NCI-H510A treated with DMSO at 0.1 percent for 48 hours (cell line): Measurements from ENCODE around the gene PHKA2.
"Not testable (repeated sequence)": the region's sequence is repeated elsewhere in the genome, so short reads cannot be mapped to it uniquely, and the experiment has no call there.

ENCODE experiments used
- DNase-seq: peaks from one replicate; lab custom pipeline; 2025; lab: John Stamatoyannopoulos, UW

The PHKA2 gene

DNA sequence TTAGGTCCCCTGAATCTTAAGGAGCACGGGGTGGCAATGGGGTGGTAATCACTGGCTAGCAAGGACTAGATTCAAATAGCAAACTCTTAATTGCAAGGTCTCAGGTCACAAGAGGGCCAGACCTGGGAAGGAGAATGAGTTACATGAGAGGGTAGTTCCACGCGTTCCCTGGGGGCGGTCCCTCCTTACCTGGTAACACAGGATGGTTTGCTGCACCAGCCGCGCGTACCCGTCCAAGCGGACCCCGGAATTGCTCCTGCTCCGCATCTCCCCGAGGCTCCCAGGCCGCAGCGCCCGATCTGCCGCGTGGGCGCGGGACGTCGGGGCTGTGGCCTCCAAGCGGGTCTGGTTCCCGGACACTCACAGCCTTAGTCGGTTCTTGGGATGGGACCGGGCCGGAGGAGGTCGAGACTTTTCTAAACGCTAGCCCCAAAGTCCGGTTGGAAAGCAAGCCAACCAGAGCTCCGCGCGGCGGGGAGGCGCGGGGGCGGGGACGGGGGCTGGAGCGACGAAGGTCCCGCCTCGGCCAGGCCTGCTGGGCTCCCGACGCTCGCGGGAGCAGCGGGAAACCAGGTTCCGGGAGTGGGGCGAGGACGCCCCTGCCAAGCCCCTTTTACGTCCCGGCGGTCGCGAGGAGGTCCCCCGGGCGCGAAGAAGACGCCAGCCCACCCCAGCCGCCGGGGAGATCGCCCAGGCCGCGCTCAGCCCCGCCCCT lies at the start of gene PHKA2:
PHKA2 (minus strand) TSS at position 449 of the 715 bp plus-strand sequence; CDS start at position 267, 182 bp downstream.
- DNase-seq, result peak; percentile 31

DNA sequence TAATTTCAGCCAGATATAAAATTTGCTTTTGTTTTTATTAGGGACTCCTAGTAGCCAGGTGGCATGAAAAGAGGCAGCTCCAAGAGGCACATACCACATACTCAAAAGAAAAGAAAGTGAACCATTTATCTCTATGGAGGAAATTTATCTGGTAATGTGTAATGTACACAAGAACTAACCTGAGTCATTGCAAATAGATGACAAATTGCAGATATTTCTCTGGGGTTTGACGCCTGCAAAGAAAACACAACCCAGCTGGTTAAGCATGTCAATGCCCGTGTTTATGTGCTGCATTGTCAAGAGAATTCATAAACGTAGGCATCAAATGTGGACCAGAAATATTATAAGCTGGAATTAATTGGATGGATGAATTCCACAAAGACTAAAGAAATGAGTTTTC lies 46.9 kb upstream of the PHKA2 start:
- no peak for DNase-seq

DNA sequence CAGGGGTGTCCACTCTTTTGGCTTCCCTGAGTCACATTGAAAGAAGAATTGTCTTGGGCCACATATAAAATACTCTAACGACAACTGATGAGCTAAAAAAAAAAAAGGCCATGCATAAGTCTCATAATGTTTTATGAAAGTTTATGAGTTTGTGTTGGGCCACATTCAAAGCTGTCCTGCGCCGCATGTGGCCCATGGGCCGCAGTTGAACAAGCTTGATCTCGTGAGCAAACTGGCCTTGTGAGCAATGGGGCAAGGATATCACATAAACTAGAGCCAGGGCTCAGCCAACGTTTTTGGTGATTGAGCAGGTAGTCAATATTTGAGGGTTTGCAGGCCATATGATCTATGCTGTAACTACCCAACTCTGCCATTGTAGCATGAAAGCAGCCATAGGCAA lies 44.6 kb upstream of the PHKA2 start:
- no peak for DNase-seq

GRCh38 chrX:19024366-19024765 lies 40.5 kb upstream of the PHKA2 start:
- DNase-seq, result no peak

DNA sequence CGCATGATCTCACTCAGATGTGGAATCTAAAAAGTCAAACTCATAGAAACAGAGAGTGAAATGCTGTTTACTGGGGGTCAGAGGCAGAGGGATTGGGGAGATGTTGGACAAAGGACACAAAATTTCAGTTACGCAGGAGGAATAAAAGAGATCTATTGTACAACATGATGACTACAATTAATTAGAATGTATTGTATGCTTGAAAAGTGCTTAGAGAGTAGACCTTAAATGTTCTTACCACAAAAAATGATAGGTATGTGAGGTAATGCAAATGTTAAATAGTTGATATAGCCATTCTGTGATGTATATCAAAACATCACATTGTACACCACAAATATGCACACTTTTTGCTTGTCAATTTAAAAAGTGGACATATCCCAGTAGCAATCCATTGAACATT lies 36.1 kb upstream of the PHKA2 start:
- no peak for DNase-seq

DNA sequence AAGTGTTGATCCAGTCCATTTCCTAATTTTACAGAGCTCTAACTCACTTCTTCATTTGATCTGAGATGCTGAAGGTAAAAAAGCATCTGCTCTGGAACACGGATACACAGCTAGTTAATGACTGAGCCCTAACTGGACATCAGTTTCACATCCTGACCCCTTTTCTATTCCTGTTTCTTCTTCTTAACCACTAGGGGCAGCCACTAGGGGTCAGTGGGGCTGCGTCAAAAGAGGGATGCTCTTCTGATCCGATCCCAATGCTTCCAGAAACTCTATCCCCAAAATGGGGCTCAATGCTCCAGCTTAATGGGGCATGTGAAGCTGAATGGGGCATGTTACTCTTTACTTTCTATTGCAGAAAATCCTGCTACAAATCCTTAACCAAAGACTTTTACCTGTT lies 33.4 kb upstream of the PHKA2 start:
- peak; percentile 15 for DNase-seq

- not testable (repeated sequence) for DNase-seq
Observed at GRCh38 chrX:19016614-19017013, 32.7 kb upstream of the PHKA2 start.

DNA sequence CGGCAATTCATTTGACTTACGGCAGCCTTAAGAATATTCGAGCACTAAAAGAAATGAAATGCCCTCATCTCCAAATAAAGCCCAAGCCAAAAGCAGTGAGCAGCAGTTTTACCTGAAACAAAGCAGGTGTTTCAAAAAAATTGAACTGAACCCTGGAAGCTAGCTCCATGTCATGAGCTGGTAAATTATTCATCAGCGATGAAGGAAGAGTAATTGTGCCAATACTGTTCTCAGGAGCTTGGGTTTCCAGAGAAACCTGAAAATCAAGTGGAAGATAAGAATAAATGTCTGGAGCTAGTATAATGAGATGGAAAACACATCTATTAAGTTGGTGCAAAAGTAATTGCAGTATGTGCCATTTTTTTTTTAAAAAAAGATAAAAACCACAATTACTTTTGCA lies 24.0 kb upstream of the PHKA2 start:
- no peak for DNase-seq

DNA sequence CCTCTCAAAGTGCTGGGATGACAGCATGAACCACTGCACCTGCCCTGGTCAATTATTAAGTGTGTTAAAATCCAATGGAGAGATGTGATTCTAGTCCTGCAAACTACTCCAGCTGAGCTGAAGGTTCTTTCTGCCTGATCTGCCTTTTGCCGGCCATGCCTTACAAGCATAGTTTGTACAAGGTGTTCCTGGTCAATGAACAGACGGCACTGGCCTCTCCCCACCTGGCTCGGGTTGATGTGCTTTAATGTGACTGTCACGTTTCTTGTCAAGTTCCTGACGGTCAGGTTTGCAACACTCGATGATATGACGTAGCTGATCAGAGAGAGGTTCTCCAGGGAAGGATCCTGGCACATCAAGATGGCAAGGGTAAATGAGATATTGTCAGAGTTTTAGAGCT lies 23.1 kb upstream of the PHKA2 start:
- DNase-seq, result no peak

DNA sequence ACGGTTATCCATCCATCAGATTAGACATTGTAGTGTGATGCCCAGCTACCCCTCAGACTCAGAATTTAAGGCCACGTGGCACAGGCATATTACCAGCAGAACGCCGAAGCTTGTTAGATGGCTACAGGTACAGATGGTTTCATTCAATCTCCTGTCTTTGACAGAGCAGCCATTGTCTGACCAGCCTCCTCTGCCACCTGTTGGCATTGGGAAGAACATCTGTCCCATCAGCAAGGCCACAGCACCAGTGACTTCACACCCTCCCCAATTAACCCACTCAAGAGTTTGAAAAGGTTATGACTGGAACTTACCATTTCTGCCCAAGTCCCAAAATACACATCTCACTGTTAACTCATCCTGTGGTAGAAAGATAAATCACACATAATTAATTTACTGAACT lies 22.0 kb upstream of the PHKA2 start:
- no peak for DNase-seq

GRCh38 chrX:19003756-19004155 lies 19.8 kb upstream of the PHKA2 start:
- DNase-seq, result no peak

GRCh38 chrX:18998653-18999052 lies 14.7 kb upstream of the PHKA2 start:
- no peak for DNase-seq

DNA sequence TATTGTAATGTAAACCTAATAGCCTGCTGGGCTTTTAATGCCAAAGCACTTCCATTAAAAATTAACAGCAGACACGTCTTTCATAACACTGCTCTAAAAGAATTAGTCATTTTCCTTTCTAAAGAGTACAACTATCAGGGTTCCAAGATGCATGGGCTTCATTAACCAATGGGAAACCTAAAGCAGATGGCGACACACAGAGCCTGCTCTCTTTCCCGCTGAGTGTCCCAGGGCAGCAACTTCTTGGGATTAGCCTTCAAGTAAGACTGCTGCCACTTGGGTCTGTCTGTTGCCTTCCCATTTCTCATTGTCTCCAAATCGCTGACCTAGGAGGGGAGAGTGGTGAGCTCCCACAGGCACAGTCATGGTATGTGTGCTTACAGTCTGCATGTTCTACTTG lies 14.0 kb upstream of the PHKA2 start:
- DNase-seq, result no peak

GRCh38 chrX:18996536-18996935 lies 12.6 kb upstream of the PHKA2 start:
- DNase-seq, result no peak

DNA sequence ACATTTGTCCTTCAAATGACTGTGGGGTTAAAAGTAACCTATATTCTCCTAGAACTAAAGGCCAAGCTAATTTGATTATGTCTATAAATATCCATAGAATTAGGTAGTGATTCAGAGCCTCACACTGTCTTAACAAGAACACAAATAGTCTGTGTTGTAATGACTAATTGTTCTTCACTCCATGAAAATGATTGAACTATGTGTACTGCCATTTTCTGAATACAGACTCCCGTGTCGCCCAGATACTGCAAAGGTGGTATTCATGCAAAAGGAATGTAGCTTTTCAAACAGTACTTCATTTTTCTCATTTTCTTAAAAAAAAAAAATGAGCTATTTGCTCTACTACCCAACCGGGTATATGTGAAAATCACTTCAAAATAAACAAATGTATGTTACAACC lies 11.3 kb upstream of the PHKA2 start:
- no peak for DNase-seq

DNA sequence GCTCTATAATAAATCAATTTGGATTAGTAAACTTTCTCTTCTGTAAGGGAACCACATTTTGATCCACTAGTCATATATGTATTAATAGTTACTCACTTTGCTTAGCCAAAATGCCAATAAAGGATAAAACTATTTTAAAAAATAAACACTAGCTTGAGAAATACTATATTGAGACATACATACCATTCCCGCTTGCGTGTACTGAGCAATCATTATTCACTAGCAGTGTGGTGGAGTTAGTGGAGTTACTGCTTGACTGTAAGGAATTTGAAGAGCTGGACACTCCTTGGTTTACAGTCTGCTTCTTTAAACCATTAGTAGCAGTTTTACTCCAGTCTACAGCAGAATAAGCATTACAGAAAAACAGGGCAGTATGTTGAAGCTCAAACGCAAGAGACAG lies 10.8 kb upstream of the PHKA2 start:
- DNase-seq, result no peak

DNA sequence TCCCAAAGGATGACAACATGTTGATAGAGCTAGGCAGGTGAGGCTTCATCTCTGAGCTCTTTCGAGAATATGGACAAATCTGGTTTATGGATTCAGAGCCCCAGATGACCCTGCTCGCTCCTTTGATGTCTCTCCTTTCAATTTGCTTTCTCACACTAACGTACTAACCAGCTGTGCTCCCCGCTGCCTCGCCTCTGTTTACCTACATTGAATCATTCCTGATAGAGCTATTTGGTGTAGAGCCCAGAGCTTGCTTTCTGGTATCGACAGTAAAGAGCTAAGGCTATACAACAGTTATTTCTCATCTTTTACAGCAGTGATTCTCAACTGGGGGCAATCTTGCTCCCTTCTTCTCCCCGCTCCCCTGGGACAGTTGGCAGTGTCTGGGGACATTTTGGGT lies 8.9 kb upstream of the PHKA2 start:
- DNase-seq, result no peak

GRCh38 chrX:18985186-18985435 lies 1.2 kb upstream of the PHKA2 start:
- DNase-seq, result no peak

DNA sequence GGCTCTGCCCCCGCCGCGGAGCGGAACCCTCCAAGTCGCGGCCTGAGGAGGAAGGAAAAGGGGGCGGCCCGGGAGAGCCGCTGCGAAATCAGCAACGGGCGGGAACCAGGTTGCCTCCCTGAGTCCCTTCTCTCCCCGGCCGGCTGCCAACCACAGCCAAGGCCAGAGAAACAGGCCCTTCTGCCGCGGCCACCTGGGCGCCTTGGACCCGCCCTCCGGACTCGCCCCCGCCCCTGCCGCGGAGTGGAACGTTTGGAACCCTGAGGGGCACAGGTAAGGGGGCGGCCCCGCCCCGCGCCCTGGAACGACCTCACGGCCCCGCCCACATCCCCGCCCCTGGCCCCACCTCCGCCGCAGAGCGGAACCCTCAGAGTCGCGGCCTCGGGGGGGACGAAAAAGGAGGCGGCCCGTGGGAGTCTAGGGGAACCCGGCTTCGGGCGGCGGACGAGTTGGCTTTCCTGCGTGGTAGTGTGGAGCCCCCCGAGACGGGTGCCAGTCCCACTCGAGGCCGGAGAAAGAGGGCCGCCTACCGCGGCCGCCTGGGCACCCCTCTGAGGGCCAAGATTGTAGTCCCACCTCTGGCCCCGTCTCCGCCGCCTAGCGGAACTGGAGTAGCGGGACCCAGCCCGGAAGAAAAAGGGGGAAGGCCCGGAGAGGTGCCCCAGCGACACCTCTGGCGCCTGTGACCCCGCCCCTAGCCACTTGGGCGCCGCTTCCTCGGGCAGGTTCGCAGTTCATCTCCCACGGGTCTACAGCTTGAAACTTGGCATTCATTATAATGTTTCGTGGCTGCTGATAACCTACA lies 669 bp upstream of the PHKA2 start:
- DNase-seq, result peak; percentile 76

- DNase-seq, result no peak
Observed at GRCh38 chrX:18981124-18981807, 2.6 kb downstream of the PHKA2 start.

GRCh38 chrX:18980262-18980661 lies 3.7 kb downstream of the PHKA2 start:
- DNase-seq, result not testable (repeated sequence)

GRCh38 chrX:18974993-18975392 lies 8.9 kb downstream of the PHKA2 start:
- DNase-seq, result no peak

GRCh38 chrX:18973527-18974192 lies 10.3 kb downstream of the PHKA2 start:
- DNase-seq, result peak; percentile 28
